NOMO-1 treated with DMSO at 0.1 percent for 48 hours (cell line): Measurements from ENCODE around the gene LAMA2.
A peak's percentile ranks its signal among the peaks of the same experiment; 100 is the strongest.
"Not testable (repeated sequence)": the region's sequence is repeated elsewhere in the genome, so short reads cannot be mapped to it uniquely, and the experiment has no call there.

Source experiments
- DNase-seq: peaks from one replicate; lab custom pipeline; 2025; ENCODE audit not compliant: unreplicated experiment; lab: John Stamatoyannopoulos, UW

The LAMA2 gene

GRCh38 chr6:129069006-129069405 is 186.1 kb downstream of the LAMA2 start:
- no peak for DNase-seq

GRCh38 chr6:129073051-129073450 is 190.1 kb downstream of the LAMA2 start:
- no peak for DNase-seq

GRCh38 chr6:129073691-129074395 is 190.9 kb downstream of the LAMA2 start:
- no peak for DNase-seq

DNA sequence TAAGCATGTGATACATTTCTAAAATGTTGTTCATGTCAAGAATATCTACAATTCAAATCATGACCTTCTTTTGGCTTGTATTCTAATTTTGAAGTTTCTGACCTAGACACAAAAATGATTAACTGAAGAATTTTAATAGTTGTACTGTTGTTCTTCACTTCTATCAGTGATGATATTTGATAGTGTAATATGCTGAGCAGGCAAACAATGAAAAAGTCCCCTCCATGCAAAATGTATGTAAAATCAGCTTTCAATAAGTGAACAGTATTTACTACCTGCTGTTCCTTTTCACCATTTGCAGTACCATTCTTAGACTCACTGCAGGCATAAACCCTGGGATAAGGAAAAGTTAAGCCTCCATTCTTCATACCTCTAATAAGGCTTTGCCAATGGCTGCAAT is 201.5 kb downstream of the LAMA2 start:
- no peak for DNase-seq

- not testable (repeated sequence) for DNase-seq
These were observed 205.5 kb downstream of the LAMA2 start for GRCh38 chr6:129088481-129088880.

- no peak for DNase-seq
These were observed 206.4 kb downstream of the LAMA2 start for GRCh38 chr6:129089357-129089756.

DNA sequence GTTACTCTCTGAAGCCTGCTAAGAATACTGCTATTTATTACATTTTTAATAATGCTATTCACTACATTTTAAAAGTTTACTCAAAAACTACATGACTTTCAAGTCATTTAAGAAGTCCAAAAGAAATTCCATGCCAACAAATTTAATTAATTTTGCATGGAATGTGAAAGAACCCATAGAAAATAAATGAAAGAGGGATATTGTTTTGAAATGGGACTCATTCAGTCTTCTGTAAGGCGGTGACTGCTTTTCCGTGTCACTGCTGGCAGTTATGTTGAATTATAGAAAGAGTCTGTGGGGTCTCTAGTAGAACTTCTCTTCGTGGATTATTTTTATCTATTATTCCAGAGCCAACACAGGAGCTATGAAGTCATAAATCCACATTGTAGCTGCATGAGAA is 211.2 kb downstream of the LAMA2 start:
- no peak for DNase-seq

DNA sequence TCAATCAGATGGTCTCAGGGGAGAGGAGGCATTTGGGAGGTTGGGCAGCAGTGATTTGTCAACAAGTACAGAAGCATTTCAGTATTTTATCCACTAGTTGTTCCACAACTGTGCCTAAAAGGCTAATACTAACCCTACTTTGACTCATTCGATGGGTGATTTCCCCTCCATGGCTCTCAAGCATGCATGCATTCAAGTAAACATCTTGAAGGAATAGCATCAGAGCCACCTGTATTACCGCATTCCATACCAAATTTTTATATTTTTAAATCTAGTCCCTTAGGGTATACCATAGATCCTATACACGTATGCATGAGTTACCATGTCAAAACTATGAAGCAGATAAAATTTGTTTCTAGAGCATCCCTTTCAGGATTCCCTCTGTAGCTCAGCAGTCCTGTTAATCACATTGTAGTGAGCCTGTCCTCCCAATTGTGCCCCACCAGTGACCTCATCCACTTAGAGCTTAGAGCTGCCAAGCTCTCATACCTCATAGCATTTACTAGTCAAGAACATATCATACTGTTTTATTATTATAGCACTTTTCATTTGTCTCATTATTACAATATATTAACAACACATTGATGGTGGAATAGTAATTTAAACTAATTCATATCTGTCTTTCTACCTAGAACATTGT is 213.8 kb downstream of the LAMA2 start:
- no peak for DNase-seq

DNA sequence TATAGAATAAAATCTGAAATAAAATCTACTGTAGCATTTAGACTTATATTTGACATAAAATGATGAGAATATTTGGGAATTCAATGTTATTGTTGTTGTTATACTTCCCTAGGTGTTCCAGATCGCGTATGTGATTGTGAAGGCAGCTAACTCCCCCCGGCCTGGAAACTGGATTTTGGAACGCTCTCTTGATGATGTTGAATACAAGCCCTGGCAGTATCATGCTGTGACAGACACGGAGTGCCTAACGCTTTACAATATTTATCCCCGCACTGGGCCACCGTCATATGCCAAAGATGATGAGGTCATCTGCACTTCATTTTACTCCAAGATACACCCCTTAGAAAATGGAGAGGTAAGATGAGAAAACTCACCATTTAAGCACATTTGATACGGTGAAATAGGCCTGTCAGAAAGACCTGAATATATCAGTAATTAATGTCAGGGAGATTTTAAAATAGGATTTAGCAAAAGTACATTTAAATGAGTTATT is 215.2 kb downstream of the LAMA2 start:
- no peak for DNase-seq

DNA sequence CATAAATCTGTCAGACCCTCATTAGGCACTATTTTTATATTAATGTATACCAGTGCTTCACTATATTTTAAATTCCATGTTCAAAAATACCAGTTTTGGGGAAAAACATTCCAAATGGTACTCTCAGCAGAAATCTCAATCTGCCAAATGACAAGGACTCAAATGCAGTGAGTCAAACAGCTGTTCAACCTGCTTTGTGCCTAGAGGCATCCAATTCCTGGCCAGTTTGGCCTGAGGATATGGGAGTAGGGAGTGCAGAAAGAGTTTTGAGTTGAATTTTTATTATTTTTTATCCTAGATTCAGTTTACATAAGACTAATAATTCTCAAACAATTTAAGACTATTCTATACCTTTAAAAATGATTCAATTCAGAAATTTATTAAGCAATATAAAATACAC is 216.8 kb downstream of the LAMA2 start:
- no peak for DNase-seq

DNA sequence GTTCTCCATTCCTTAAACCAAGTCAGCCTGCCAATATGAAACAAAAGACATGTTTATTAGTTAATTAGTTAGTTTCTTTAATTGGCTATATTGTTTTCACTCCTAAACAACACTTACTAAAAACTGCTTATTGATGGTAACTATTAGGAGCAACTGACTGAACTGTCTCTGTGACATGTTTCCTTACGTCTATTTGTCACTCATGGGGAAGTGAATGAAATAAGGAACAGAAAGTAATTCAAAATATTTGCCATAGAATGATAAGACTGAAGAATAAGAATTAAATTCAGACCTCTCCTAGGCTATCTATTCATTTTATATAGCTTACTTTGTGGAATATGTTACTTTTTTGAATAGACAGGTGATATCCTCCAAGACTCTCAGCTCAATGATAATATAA is 217.2 kb downstream of the LAMA2 start:
- peak; percentile 11 for DNase-seq

- DNase-seq, result no peak
These were observed 219.8 kb downstream of the LAMA2 start for GRCh38 chr6:129102741-129103140.

GRCh38 chr6:129104131-129104530 is 221.2 kb downstream of the LAMA2 start:
- DNase-seq, result no peak

GRCh38 chr6:129104560-129104959 is 221.6 kb downstream of the LAMA2 start:
- DNase-seq, result no peak

GRCh38 chr6:129105035-129105434 is 222.1 kb downstream of the LAMA2 start:
- DNase-seq, result no peak

DNA sequence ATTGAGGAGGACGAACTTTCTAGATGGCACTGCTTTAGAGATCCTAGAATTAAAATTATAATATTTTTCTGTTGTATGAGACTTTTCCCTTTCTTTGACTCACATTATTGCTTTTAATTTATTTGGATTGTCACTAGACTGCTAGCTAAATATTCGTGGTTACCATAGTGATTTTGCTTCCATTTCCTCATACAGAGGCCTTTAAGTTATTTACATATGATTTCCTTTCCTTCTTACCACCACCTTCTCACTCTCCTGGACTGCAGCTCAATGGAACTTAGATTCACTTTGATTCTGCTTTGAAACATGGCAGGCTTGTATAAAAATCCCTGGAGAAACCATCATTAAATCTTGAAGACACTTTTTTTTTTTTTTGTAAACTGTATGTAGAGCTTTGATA is 222.9 kb downstream of the LAMA2 start:
- no peak for DNase-seq

- no peak for DNase-seq
These were observed 225.4 kb downstream of the LAMA2 start for GRCh38 chr6:129108337-129108736.

- DNase-seq, result no peak
These were observed 227.9 kb downstream of the LAMA2 start for GRCh38 chr6:129110690-129111343.

- DNase-seq, result no peak
These were observed 228.4 kb downstream of the LAMA2 start for GRCh38 chr6:129111346-129111745.

- no peak for DNase-seq
These were observed 228.9 kb downstream of the LAMA2 start for GRCh38 chr6:129111853-129112252.

DNA sequence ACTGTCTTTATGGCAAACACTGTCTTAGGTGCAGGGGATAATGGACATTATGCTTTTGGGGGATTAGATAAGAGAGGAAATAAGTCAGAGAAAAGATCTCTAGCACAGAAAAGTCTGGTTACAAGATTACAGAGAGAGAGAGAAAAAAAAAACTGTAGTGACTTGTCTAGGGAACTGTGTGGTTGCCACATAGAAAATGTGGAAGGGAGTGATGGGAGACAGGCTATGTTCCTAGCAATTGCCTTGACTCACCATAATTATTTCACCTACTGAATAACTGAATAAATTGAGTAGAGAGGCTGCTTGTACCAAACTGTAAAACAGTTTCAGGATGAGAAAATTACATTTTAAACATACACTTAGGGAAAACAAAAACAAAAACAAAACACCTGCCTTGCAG is 229.7 kb downstream of the LAMA2 start:
- DNase-seq, result no peak

DNA sequence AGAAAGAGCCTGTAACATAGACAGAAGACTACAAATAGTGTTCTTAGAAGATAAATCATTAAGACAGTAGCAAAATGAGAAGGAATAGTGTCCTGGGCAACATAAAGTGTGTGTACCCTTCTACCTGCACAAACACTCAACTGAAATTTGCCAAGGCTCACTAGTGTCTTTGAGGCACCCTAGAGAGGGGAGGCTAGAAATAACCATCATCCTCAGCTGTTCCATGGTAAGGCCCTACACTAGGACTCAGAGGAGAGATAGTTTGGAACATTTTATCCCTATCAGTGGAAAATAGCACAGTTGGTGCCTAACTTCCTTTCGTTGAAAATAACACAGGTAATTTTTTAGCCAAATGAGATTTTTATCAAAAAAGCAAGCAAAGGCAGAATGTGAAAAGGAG is 230.7 kb downstream of the LAMA2 start:
- DNase-seq, result no peak
